ENCODE measurements around the gene TMEM117.

TMEM117 gene

DNA sequence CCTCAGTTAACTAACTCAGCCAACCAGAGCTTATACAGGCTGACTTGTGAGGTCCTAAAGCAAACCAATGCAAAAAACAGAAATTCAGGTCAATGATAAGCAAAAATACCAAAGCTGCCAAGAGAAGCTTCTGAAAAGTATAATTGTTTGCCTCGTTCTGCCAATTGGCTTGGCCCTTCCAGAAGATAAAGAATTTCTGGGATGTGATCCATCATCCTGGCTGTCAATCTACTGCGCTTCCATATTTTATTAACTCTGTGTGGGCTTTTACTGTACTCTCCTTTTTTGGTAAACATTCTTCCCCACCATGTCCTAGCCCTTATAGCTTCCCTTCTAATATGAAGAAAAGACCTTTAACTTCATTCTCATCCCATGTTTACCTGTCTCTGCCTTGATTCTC is 387.9 kb downstream of the TMEM117 start:
- no peaks in the 10 kb centered on the region for H3K9me3 ChIP-seq
- no peak for DNase-seq
- no peaks in the 10 kb centered on the region for H3K4me1 ChIP-seq
- H3K36me3 ChIP-seq, result no peaks in the 10 kb centered on the region
- TF ChIP-seq, protein P1, sequence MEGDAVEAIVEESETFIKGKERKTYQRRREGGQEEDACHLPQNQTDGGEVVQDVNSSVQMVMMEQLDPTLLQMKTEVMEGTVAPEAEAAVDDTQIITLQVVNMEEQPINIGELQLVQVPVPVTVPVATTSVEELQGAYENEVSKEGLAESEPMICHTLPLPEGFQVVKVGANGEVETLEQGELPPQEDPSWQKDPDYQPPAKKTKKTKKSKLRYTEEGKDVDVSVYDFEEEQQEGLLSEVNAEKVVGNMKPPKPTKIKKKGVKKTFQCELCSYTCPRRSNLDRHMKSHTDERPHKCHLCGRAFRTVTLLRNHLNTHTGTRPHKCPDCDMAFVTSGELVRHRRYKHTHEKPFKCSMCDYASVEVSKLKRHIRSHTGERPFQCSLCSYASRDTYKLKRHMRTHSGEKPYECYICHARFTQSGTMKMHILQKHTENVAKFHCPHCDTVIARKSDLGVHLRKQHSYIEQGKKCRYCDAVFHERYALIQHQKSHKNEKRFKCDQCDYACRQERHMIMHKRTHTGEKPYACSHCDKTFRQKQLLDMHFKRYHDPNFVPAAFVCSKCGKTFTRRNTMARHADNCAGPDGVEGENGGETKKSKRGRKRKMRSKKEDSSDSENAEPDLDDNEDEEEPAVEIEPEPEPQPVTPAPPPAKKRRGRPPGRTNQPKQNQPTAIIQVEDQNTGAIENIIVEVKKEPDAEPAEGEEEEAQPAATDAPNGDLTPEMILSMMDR (IDR thresholded peaks at IDR 0.05; ENCODE audit: low read depth, low read length), result no peak
- H3K4me3 ChIP-seq (ENCODE audit: low read depth, low read length), result no peak overlapping the region
- H3K27me3 ChIP-seq, result no peaks in the 10 kb centered on the region

DNA sequence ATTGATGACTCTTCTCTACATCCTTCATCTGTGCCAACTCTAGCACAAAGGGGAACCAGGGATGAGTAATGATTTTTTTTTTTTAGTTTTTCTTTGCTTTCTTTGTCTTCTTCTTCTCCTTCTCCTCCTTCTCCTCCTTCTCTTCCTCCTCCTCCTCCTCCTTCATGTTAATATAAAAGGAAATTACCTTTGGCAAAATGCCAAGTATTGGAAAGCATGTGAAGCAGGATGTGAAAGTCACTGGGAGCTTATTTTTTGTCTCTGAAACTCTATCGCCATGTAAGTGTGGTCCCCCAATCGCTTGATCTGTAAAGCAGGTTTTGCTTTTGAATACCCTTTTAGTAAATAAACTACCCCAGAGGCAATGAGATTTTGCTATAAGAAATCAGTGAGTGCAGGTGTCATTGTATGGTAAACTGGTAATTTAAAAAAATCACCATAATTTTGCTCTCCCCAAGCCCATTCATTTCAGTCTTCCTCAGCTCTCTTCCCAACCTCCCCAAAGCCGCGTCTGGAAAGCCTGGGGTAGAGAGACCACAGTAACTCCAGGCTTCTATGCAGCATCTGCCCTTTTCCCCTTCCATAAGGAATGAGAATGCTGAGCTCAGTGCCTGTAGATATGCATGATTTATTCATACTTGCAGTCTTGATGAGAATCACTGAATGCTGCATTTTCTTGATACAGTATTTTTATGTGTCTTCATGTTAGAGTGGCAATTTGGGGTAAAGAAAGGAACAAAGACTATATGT is 388.7 kb downstream of the TMEM117 start:
- Histone ChIP-seq H3K9me3 (no peaks in the 10 kb centered on the region), H3K36me3 (no peaks in the 10 kb centered on the region), H3K4me1 (no peaks in the 10 kb centered on the region), H3K27me3 (no peaks in the 10 kb centered on the region), H3K4me3 (ENCODE audit: low read depth, low read length) (no peak overlapping the region)
- TF ChIP-seq, protein P1 (IDR thresholded peaks at IDR 0.05; ENCODE audit: low read depth, low read length), result no peak
- no peak for DNase-seq

- no peaks in the 10 kb centered on the region for H3K4me1 ChIP-seq
- H3K36me3 ChIP-seq, result no peaks in the 10 kb centered on the region
- no peaks in the 10 kb centered on the region for H3K27me3 ChIP-seq
- no peaks in the 10 kb centered on the region for H3K9me3 ChIP-seq
- no peak for DNase-seq
- no peak overlapping the region for H3K4me3 ChIP-seq (ENCODE audit: low read depth, low read length)
- TF ChIP-seq, protein P1 (IDR thresholded peaks at IDR 0.05; ENCODE audit: low read depth, low read length), result no peak
Observed at GRCh38 chr12:44225149-44225510, 389.2 kb downstream of the TMEM117 start.

- DNase-seq, result no peak
- TF ChIP-seq, protein P1 (IDR thresholded peaks at IDR 0.05; ENCODE audit: low read depth, low read length), result no peak
- no peaks in the 10 kb centered on the region for H3K36me3 ChIP-seq
Observed at GRCh38 chr12:44227616-44228015, 391.7 kb downstream of the TMEM117 start.

GRCh38 chr12:44229846-44230245 is 394.0 kb downstream of the TMEM117 start:
- TF ChIP-seq, protein P1 (IDR thresholded peaks at IDR 0.05; ENCODE audit: low read depth, low read length), result no peak
- no peaks in the 10 kb centered on the region for H3K36me3 ChIP-seq
- DNase-seq, result no peak
- no peaks in the 10 kb centered on the region for H3K27me3 ChIP-seq
- H3K4me1 ChIP-seq, result no peaks in the 10 kb centered on the region
- no peaks in the 10 kb centered on the region for H3K9me3 ChIP-seq
- no peak overlapping the region for H3K4me3 ChIP-seq (ENCODE audit: low read depth, low read length)

More at GRCh38 chr12:44227616-44228015, 391.7 kb downstream of the TMEM117 start:
- H3K9me3 ChIP-seq, result no peaks in the 10 kb centered on the region
- H3K4me1 ChIP-seq, result no peaks in the 10 kb centered on the region
- H3K27me3 ChIP-seq, result no peaks in the 10 kb centered on the region
- H3K4me3 ChIP-seq (ENCODE audit: low read depth, low read length), result no peak overlapping the region

DNA sequence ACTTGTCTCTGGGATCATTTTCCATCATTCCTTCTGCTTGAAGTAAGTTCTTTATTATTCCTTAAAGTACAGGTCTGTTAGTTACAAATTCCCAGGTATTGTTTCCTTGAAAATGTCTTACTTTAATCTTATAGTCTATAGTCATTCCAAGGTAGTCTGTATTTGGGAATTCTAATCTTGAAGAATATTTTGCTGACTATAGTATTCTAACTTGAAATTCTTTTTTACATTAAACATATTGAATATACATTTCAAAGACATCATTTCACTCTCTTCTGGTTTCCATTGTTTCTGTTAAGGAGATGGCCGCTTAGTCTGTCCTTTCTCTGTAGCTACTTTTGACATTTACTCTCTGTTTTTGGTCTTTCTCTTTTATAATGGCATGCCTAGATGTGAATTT is 399.8 kb downstream of the TMEM117 start:
- Histone ChIP-seq H3K9me3 (no peaks in the 10 kb centered on the region), H3K27me3 (no peaks in the 10 kb centered on the region), H3K36me3 (no peaks in the 10 kb centered on the region), H3K4me3 (ENCODE audit: low read depth, low read length) (no peak overlapping the region), H3K4me1 (no peaks in the 10 kb centered on the region)
- TF ChIP-seq, protein P1 (IDR thresholded peaks at IDR 0.05; ENCODE audit: low read depth, low read length), result no peak
- DNase-seq, result no peak

Data from BE2C (cell line).